ENCODE measurements around the gene LHX8. TPM values are rescaled to one million over a fixed set of nuclear protein-coding genes. Genes with fewer than 3 reads are reported as not detected.
"Not testable (repeated sequence)": the region's sequence is repeated elsewhere in the genome, so short reads cannot be mapped to it uniquely, and the experiment has no call there.

LHX8 gene
- total RNA-seq, 4 donors from 2014 or later = 0.48 to 1.3 TPM; not detected in 2

GRCh38 chr1:75170011-75170410 lies 35.8 kb downstream of the LHX8 start:
- Histone ChIP-seq H3K27me3 (no peaks in the 10 kb centered on the region), H3K4me3 (no peak overlapping the region), H3K36me3 (no peaks in the 10 kb centered on the region), H3K9me3 (no peaks in the 10 kb centered on the region), H3K27ac (no peak overlapping the region), H3K4me1 (no peaks in the 10 kb centered on the region)
- intact Hi-C loops (cut with DNase I; ENCODE audit: low total_unique reads) = no loop called here
- TF ChIP-seq POLR2A (IDR thresholded peaks at IDR 0.05) (no peak), CTCF (IDR thresholded peaks at IDR 0.05) (no peak)
- DNase-seq = no peak

GRCh38 chr1:75170981-75171380 lies 36.8 kb downstream of the LHX8 start:
- TF ChIP-seq POLR2A (IDR thresholded peaks at IDR 0.05) (no peak), CTCF (IDR thresholded peaks at IDR 0.05) (no peak)
- intact Hi-C loops (cut with DNase I; ENCODE audit: low total_unique reads) = no loop called here
- Histone ChIP-seq H3K36me3 (no peaks in the 10 kb centered on the region), H3K4me3 (no peak overlapping the region), H3K27me3 (no peaks in the 10 kb centered on the region), H3K9me3 (no peaks in the 10 kb centered on the region), H3K27ac (no peak overlapping the region), H3K4me1 (no peaks in the 10 kb centered on the region)
- no peak for DNase-seq

- H3K4me1 ChIP-seq = no peaks in the 10 kb centered on the region
- no peak overlapping the region for H3K27ac ChIP-seq
- no peaks in the 10 kb centered on the region for H3K36me3 ChIP-seq
- H3K4me3 ChIP-seq = no peak overlapping the region
- H3K27me3 ChIP-seq = no peaks in the 10 kb centered on the region
- no peak for TF ChIP-seq CTCF (IDR thresholded peaks at IDR 0.05)
- no peak for TF ChIP-seq POLR2A (IDR thresholded peaks at IDR 0.05)
- intact Hi-C loops (cut with DNase I; ENCODE audit: low total_unique reads) = no loop called here
- H3K9me3 ChIP-seq = no peaks in the 10 kb centered on the region
- DNase-seq = no peak
These were observed 37.7 kb downstream of the LHX8 start for GRCh38 chr1:75171876-75172275.

GRCh38 chr1:75172556-75172955 lies 38.4 kb downstream of the LHX8 start:
- H3K4me1 ChIP-seq = no peaks in the 10 kb centered on the region
- no peak overlapping the region for H3K27ac ChIP-seq
- no peaks in the 10 kb centered on the region for H3K27me3 ChIP-seq
- no peak for DNase-seq
- no peak overlapping the region for H3K4me3 ChIP-seq
- no peaks in the 10 kb centered on the region for H3K36me3 ChIP-seq
- intact Hi-C loops (cut with DNase I; ENCODE audit: low total_unique reads) = no loop called here
- H3K9me3 ChIP-seq = no peaks in the 10 kb centered on the region
- TF ChIP-seq POLR2A (IDR thresholded peaks at IDR 0.05) = no peak
- TF ChIP-seq CTCF (IDR thresholded peaks at IDR 0.05) = no peak

GRCh38 chr1:75174031-75174760 lies 40.0 kb downstream of the LHX8 start:
- DNase-seq = no peak
- no peak overlapping the region for H3K27ac ChIP-seq
- H3K9me3 ChIP-seq = no peaks in the 10 kb centered on the region
- H3K27me3 ChIP-seq = no peaks in the 10 kb centered on the region
- no peak for TF ChIP-seq CTCF (IDR thresholded peaks at IDR 0.05)
- TF ChIP-seq POLR2A (IDR thresholded peaks at IDR 0.05) = no peak
- no peak overlapping the region for H3K4me3 ChIP-seq
- intact Hi-C loops (cut with DNase I; ENCODE audit: low total_unique reads) = no loop called here
- H3K4me1 ChIP-seq = no peaks in the 10 kb centered on the region
- no peaks in the 10 kb centered on the region for H3K36me3 ChIP-seq

GRCh38 chr1:75181214-75181955 lies 47.2 kb downstream of the LHX8 start:
- intact Hi-C loops (cut with DNase I; ENCODE audit: low total_unique reads) = not testable (repeated sequence)

More at GRCh38 chr1:75181214-75181955, 47.2 kb downstream of the LHX8 start:
- not testable (repeated sequence) for DNase-seq, H3K36me3 ChIP-seq, H3K27me3 ChIP-seq, H3K9me3 ChIP-seq, H3K4me1 ChIP-seq, H3K4me3 ChIP-seq, H3K27ac ChIP-seq

Data from uterus (tissue), 4 donors.